AG04450 (cell line): ENCODE measurements around the gene GMPPB. TPM values are rescaled to one million over a fixed set of nuclear protein-coding genes. Genes with fewer than 3 reads are reported as not detected.

Experiments used
- CTCF ChIA-PET: fragments of 300-600, 350-600 bp; formaldehyde crosslinking; extraction: SDS; loops from one replicate; lab custom pipeline; 2022; ENCODE audit warnings: antibody characterized with exemption, inconsistent platforms; lab: Charles Lee
- POLR2A ChIA-PET: fragments of 350-600 bp; formaldehyde crosslinking; extraction: SDS; loops from one replicate; lab custom pipeline; 2021; ENCODE audit warnings: antibody characterized with exemption, inconsistent platforms; lab: Yijun Ruan, JAX
- DNase-seq: peaks from one replicate; pipeline ENCODE4 v3.0.0-alpha.2; 2011; ENCODE audit warnings: low read depth, low spot score
- H3K27ac ChIP-seq: one replicate; pipeline ENCODE4 v1.5.1; 2012; ENCODE audit warnings: low read depth, low read length, control low read depth
- H3K27me3 ChIP-seq: one replicate; pipeline ENCODE4 v1.6.0; 2012; ENCODE audit warnings: low read length; ENCODE audit not compliant: control insufficient read depth, insufficient read depth
- H3K4me3 ChIP-seq: 2 replicates; pipeline ENCODE4 v1.5.1; 2011; ENCODE audit warnings: mild to moderate bottlenecking, low read depth, low read length, control low read depth
- H3K9me3 ChIP-seq: 2 replicates; pipeline ENCODE4 v1.5.1; 2012; ENCODE audit warnings: low read length; ENCODE audit not compliant: control insufficient read depth, insufficient read depth
- CTCF ChIP-seq: IDR thresholded peaks from 2 replicates; pipeline ENCODE4 v1.5.1; 2011; ENCODE audit warnings: low read depth, low read length, control low read depth, inconsistent platforms
- polyA plus RNA-seq: library from polyadenylated mRNA; depleted of rRNA; stranded (reverse); fragments of >200 nt; gene quantifications from 2 replicates; pipeline ENCODE4 v1.2.3, GENCODE V29; 2011

Gene GMPPB
- polyA plus RNA-seq, 1 experiment, result 13.9 TPM

- Histone ChIP-seq H3K9me3 (peaks cover 7% of the 10 kb centered on the region; the same call in 1 of the 2 replicates), H3K27ac (no peak overlapping the region), H3K27me3 (no peaks in the 10 kb centered on the region), H3K4me3 (no peak overlapping the region)
- POLR2A ChIA-PET, result interaction anchor here (0.6 to 0.7 kb wide), 2 partner anchors 40 to 468 kb away, joined by 3 read pairs; no protein-coding TSS in a partner anchor
- no peak for TF ChIP-seq CTCF
- CTCF ChIA-PET, result interaction anchor here (0.9 to 1.0 kb wide), 2 partner anchors 10 to 125 kb away, joined by 4 to 5 read pairs; no protein-coding TSS in a partner anchor
- no peak for DNase-seq
Measured at GRCh38 chr3:49713336-49714105, 10.2 kb downstream of the GMPPB start.

- Histone ChIP-seq H3K27ac (no peak overlapping the region), H3K9me3 (no peaks in the 10 kb centered on the region; the same call in 1 of the 2 replicates), H3K4me3 (no peak overlapping the region), H3K27me3 (no peaks in the 10 kb centered on the region)
- no peak for DNase-seq
- POLR2A ChIA-PET, result interaction anchor here (0.7 kb wide), 1 partner anchor 40 kb away, joined by 3 read pairs; no protein-coding TSS in a partner anchor
- CTCF ChIA-PET, result interaction anchor here (0.9 to 1.2 kb wide), 3 partner anchors 9 to 173 kb away, joined by 3 to 5 read pairs (median 4); no protein-coding TSS in a partner anchor
- TF ChIP-seq CTCF, result no peak
Measured at GRCh38 chr3:49712631-49713317, 11.0 kb downstream of the GMPPB start.

- TF ChIP-seq CTCF, result no peak
- DNase-seq, result no peak
- no peaks in the 10 kb centered on the region for H3K27me3 ChIP-seq
- H3K27ac ChIP-seq, result no peak overlapping the region
- CTCF ChIA-PET, result interaction anchor here (1.2 kb wide), 1 partner anchor 172 kb away, joined by 3 read pairs; no protein-coding TSS in a partner anchor
- no peaks in the 10 kb centered on the region for H3K9me3 ChIP-seq
- POLR2A ChIA-PET, result interaction anchor here (1.4 kb wide), 1 partner anchor 10 kb away, joined by 5 read pairs; no protein-coding TSS in a partner anchor
- H3K4me3 ChIP-seq, result no peak overlapping the region
Measured at GRCh38 chr3:49712166-49712565, 11.6 kb downstream of the GMPPB start.

- H3K27ac ChIP-seq, result no peak overlapping the region
- no peak overlapping the region for H3K4me3 ChIP-seq
- H3K27me3 ChIP-seq, result no peaks in the 10 kb centered on the region
- no peak for TF ChIP-seq CTCF
- DNase-seq, result no peak
- POLR2A ChIA-PET, result interaction anchor here (1.4 kb wide), 1 partner anchor 9 kb away, joined by 5 read pairs; no protein-coding TSS in a partner anchor
- H3K9me3 ChIP-seq, result no peaks in the 10 kb centered on the region
- CTCF ChIA-PET, result interaction anchor here (1.2 kb wide), 1 partner anchor 172 kb away, joined by 3 read pairs; no protein-coding TSS in a partner anchor
Measured at GRCh38 chr3:49711489-49711888, 12.3 kb downstream of the GMPPB start.
